Measurements from ENCODE around the gene CDK11B.
"Not testable (repeated sequence)": the region's sequence is repeated elsewhere in the genome, so short reads cannot be mapped to it uniquely, and the experiment has no call there.

GRCh38 chr1:1676087-1676486 lies 17.3 kb upstream of the CDK11B start:
- TF ChIP-seq TAF1, POLR2AphosphoS5 (IDR thresholded peaks at IDR 0.05; ENCODE audit: low read depth, low read length): not testable (repeated sequence)

All from GM12891 (cell line).